Thymus (tissue), 11 donors: ENCODE results near the gene OR8D2. TPM values are rescaled to one million over a fixed set of nuclear protein-coding genes. Genes with fewer than 3 reads are reported as not detected.

Source experiments
- DNase-seq, 9 donors: peaks; one replicate each; pipeline ENCODE4 v3.0.0-alpha.2; 2013; ENCODE audit warnings: low spot score in 9 of 9, low read depth in 6 of 9, missing footprints in 1 of 9
- H3K27ac ChIP-seq, 2 donors: one replicate each; pipeline ENCODE4 v1.5.1; 2013; ENCODE audit warnings: control low read depth in 1 of 2, low read depth in 1 of 2, low read length in 1 of 2, mild to moderate bottlenecking in 1 of 2, moderate library complexity in 1 of 2
- H3K27me3 ChIP-seq, 2 donors: one replicate each; pipeline ENCODE4 v1.5.1; 2013; ENCODE audit warnings: low read length in 1 of 2; ENCODE audit not compliant: control insufficient read depth in 2 of 2, insufficient read depth in 1 of 2
- H3K36me3 ChIP-seq, 2 donors: one replicate each; pipeline ENCODE4 v1.5.1; 2013; ENCODE audit warnings: low read length in 1 of 2, mild to moderate bottlenecking in 1 of 2, moderate library complexity in 1 of 2; ENCODE audit not compliant: control insufficient read depth in 2 of 2, insufficient read depth in 2 of 2
- H3K4me1 ChIP-seq, 2 donors: one replicate each; pipeline ENCODE4 v1.5.1; 2013; ENCODE audit warnings: low read length in 2 of 2; ENCODE audit not compliant: control insufficient read depth in 2 of 2, insufficient read depth in 2 of 2
- H3K4me3 ChIP-seq, 2 donors: one replicate each; pipeline ENCODE4 v1.5.1; 2013; ENCODE audit warnings: low read length in 2 of 2, control low read depth in 1 of 2, mild to moderate bottlenecking in 1 of 2
- H3K9me3 ChIP-seq, 2 donors: one replicate each; pipeline ENCODE4 v1.5.1; 2013; ENCODE audit warnings: low read length in 1 of 2, mild to moderate bottlenecking in 1 of 2; ENCODE audit not compliant: control insufficient read depth in 2 of 2, insufficient read depth in 1 of 2
- WGBS: extraction: QIAGEN DNeasy Blood & Tissue Kit; methylation state at CpG from one replicate; pipeline ENCODE4 v1.1.7; 2013; 5-methylcytosine and 5-hydroxymethylcytosine counted together
- polyA plus RNA-seq: library from polyadenylated mRNA; stranded (reverse); fragments of 200-250 nt; gene quantifications from one replicate; pipeline ENCODE4 v1.2.3, GENCODE V29; 2013
- total RNA-seq: library from RNA; stranded (reverse); fragments of 120-200 nt; gene quantifications from one replicate; pipeline ENCODE4 v1.2.4, GENCODE V29; 2013
- donor health status: healthy.

The OR8D2 gene
- total and polyA plus RNA-seq, 2 donors: not detected

GRCh38 chr11:124322356-124322755 lies 2.4 kb upstream of the OR8D2 start:
- Histone ChIP-seq H3K36me3 (no peaks in the 10 kb centered on the region), H3K27me3 (no peaks in the 10 kb centered on the region), H3K27ac (no peak overlapping the region), H3K9me3 (no peaks in the 10 kb centered on the region), H3K4me3 (no peak overlapping the region), H3K4me1 (no peaks in the 10 kb centered on the region)
- WGBS: 96% methylated on average over 1 of the region's 1 CpG
- DNase-seq: no peak

GRCh38 chr11:124315052-124315451 lies 4.9 kb downstream of the OR8D2 start:
- no peak overlapping the region for H3K27ac ChIP-seq
- no peak overlapping the region for H3K4me3 ChIP-seq
- DNase-seq: no peak
- no peaks in the 10 kb centered on the region for H3K4me1 ChIP-seq
- H3K27me3 ChIP-seq: no peaks in the 10 kb centered on the region
- WGBS: 70% methylated on average over 3 of the region's 3 CpGs
- no peaks in the 10 kb centered on the region for H3K36me3 ChIP-seq
- H3K9me3 ChIP-seq: no peaks in the 10 kb centered on the region

- Histone ChIP-seq H3K27ac (no peak within 1 kb of the TSS), H3K9me3 (no peaks in the 10 kb centered on the region), H3K36me3 (no peaks in the 10 kb centered on the region), H3K4me1 (no peaks in the 10 kb centered on the region), H3K4me3 (no peak within 1 kb of the TSS), H3K27me3 (no peaks in the 10 kb centered on the region)
- 92% methylated on average over 2 of the region's 2 CpGs for WGBS
- no peak for DNase-seq
Measured at GRCh38 chr11:124313849-124314248, 6.1 kb downstream of the OR8D2 start, which contains the start of gene OR8D1. Gene OR8D1 (minus strand): TSS chr11:124313949. CDS start chr11:124310766, 3,183 bp downstream.

- Histone ChIP-seq H3K4me1 (no peaks in the 10 kb centered on the region), H3K9me3 (no peaks in the 10 kb centered on the region), H3K4me3 (no peak overlapping the region), H3K36me3 (no peaks in the 10 kb centered on the region), H3K27me3 (no peaks in the 10 kb centered on the region), H3K27ac (no peak overlapping the region)
- DNase-seq: no peak
- 96% methylated on average over 4 of the region's 4 CpGs for WGBS
Measured at GRCh38 chr11:124313131-124313530, 6.9 kb downstream of the OR8D2 start.

GRCh38 chr11:124311670-124312069 lies 8.3 kb downstream of the OR8D2 start:
- no peak overlapping the region for H3K4me3 ChIP-seq
- no peak for DNase-seq
- H3K9me3 ChIP-seq: no peaks in the 10 kb centered on the region
- H3K27ac ChIP-seq: no peak overlapping the region
- no peaks in the 10 kb centered on the region for H3K36me3 ChIP-seq
- no peaks in the 10 kb centered on the region for H3K27me3 ChIP-seq
- H3K4me1 ChIP-seq: no peaks in the 10 kb centered on the region

GRCh38 chr11:124311269-124311668 lies 8.7 kb downstream of the OR8D2 start:
- H3K4me3 ChIP-seq: no peak overlapping the region
- H3K4me1 ChIP-seq: no peaks in the 10 kb centered on the region
- no peaks in the 10 kb centered on the region for H3K27me3 ChIP-seq
- no peaks in the 10 kb centered on the region for H3K36me3 ChIP-seq
- no peak overlapping the region for H3K27ac ChIP-seq
- WGBS: 87% methylated on average over 5 of the region's 5 CpGs
- no peaks in the 10 kb centered on the region for H3K9me3 ChIP-seq
- DNase-seq: no peak

GRCh38 chr11:124310721-124311120 lies 9.3 kb downstream of the OR8D2 start:
- no peaks in the 10 kb centered on the region for H3K27me3 ChIP-seq
- H3K4me3 ChIP-seq: no peak overlapping the region
- H3K4me1 ChIP-seq: no peaks in the 10 kb centered on the region
- no peak overlapping the region for H3K27ac ChIP-seq
- DNase-seq: no peak
- H3K9me3 ChIP-seq: no peaks in the 10 kb centered on the region
- no peaks in the 10 kb centered on the region for H3K36me3 ChIP-seq

- Histone ChIP-seq H3K9me3 (no peaks in the 10 kb centered on the region), H3K27me3 (no peaks in the 10 kb centered on the region), H3K36me3 (no peaks in the 10 kb centered on the region), H3K27ac (no peak overlapping the region), H3K4me3 (no peak overlapping the region), H3K4me1 (no peaks in the 10 kb centered on the region)
- no peak for DNase-seq
Measured at GRCh38 chr11:124307093-124307492, 12.9 kb downstream of the OR8D2 start.

GRCh38 chr11:124302347-124303125 lies 17.5 kb downstream of the OR8D2 start:
- Histone ChIP-seq H3K4me1 (no peaks in the 10 kb centered on the region), H3K36me3 (no peaks in the 10 kb centered on the region), H3K4me3 (no peak overlapping the region), H3K9me3 (no peaks in the 10 kb centered on the region), H3K27me3 (no peaks in the 10 kb centered on the region), H3K27ac (no peak overlapping the region)
- DNase-seq: no peak
- 85% methylated on average over 3 of the region's 3 CpGs for WGBS
